ENCODE measurements around the gene PPA2.

The PPA2 gene

DNA sequence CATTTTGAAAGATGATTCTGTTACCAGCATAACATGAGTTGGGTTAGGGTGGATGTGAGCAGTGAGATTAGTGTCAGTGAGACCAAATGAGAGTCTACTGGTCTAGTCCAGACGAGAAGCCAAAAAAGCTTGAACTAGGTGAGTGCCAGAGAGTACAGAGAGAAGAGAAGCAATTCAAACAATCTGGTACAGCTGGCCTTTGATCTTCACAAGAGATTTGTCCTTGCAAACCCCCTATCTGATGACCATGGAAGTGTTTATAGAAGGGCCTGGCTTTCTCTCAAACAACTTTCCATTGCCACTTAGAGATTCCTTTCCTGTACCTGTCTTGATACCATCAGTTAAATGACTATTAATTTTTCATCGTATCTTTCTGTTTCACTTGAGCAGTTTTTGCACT, 128.5 kb downstream of the PPA2 start:
- no peak overlapping the region for H3K4me3 ChIP-seq (ENCODE audit: low read depth, low read length)
- DNase-seq (ENCODE audit: low read depth): no peak

DNA sequence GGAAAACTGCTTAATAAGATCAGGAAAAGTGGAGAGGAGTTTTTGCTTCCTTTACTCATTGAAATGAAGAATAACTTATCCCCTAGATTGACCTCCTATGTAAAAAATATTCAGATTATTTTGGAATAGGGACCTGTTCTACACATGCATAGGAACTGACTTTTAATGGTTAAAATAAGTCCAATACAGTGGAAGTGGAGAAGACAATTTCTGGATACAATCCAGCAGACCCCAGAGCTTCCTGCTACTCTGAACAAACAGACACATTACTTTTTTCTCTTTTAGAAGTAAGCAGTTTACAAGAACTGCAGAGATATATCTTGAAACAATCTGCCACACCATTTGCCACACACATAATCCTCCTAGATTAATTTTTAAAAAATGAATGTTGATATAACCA, 129.7 kb downstream of the PPA2 start:
- DNase-seq (ENCODE audit: low read depth): no peak
- no peak overlapping the region for H3K4me3 ChIP-seq (ENCODE audit: low read depth, low read length)

DNA sequence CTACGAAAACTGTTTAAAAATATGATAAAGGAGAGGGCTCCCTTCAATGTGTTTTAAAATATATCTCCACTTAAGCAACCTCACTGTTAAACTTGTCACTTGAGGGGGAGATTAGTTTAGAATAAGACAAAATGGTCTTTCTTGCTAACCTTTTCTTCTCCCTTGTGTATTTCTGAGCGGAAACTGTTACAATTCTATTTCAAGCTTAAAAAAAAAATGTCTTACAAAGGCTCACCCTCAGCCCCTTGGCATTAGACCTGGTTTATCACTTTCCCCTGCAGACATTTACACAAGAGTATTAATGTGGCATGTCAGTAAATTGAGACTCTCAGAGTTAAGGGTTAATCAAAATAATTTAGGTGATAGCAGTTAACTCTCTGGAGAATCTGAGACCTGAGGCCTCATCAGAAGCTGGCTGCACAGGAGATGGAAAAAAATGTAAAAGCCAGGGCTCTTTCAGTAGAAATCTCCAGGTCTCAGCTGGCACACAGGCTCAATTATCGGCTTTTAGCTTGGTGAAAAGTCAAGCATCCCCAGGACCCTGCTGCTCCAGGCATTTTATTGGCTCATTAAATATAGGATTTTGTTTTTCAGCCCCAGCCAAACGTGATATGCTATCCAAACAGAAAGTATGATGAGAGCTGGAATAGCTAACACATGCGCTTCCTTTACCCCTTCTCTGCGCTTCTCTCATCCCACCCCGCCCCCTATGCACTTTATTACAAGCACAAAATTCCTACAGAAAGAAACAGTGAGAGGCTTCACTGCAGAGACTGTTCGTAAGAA, 130.5 kb downstream of the PPA2 start:
- no peak overlapping the region for H3K4me3 ChIP-seq (ENCODE audit: low read depth, low read length)
- no peak for DNase-seq (ENCODE audit: low read depth)

DNA sequence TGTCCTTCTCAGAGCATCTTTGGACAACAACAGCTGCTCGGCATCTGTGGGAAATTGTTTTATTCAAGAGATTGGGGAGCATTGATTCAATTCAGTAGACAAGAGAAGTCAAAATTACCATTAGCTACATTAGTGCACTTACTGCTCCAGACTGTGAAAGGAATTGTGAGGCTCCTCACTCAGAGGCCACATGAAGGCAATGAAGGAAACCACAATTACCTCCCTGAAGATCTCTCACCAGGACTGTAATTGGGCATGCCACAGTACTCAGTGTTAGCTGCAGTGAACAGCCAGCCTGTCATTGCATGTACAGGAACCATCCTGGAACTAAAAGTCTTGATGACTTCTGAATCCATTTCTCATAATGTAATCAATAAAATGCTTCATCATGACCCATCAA, 144.8 kb downstream of the PPA2 start:
- DNase-seq (ENCODE audit: low read depth): no peak
- no peak overlapping the region for H3K4me3 ChIP-seq (ENCODE audit: low read depth, low read length)

DNA sequence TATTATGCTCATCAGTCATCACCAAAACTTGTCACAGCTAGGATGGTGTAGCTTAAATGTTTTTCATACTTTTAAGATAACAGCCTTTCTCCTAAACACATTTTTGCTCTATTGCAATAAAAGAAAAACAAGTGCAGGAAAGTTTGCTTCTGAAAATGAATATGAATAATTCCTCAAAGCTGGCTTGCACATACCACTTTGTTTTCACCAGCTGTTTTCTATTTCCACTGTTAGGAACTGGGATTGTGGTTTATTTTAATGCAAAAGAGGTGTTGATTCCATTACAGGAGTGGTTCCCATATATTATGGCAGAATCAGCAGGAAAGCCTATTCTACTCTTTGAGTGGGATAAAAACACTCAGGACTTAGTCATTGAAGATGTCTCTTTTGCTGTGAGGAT, 145.9 kb downstream of the PPA2 start:
- DNase-seq (ENCODE audit: low read depth): no peak
- no peak overlapping the region for H3K4me3 ChIP-seq (ENCODE audit: low read depth, low read length)

DNA sequence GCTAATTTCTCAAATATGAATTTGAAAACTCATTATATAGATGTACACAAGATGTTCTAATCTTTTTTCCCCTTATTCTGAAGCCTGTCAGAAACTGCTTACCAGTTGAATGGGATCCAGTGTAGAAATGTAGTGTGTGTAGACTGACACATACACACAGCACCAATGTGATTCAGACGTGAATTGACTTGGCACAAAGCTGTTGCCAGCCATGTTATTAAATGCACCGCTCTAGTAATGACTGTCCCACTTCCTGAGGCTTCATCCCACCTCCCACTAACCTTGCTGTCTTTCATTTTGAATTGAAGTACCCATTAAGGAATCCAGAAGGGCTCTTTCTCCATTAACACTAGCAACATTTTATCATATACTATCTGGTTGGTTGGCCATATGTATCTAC, 146.6 kb downstream of the PPA2 start:
- no peak for DNase-seq (ENCODE audit: low read depth)
- no peak overlapping the region for H3K4me3 ChIP-seq (ENCODE audit: low read depth, low read length)
